OCI-LY1 (cell line): ENCODE results near the gene GAS2L1.

Experiments
- EZH2 ChIP-seq: fragments of 200-600 bp; sonication (generic), shearing (Covaris generic); IDR thresholded peaks from 2 replicates; pipeline ENCODE4 v1.8.0; 2017; ENCODE audit warnings: borderline replicate concordance, mixed run types, mild to moderate bottlenecking, antibody characterized with exemption, low read length, moderate library complexity, mixed read lengths
- TF ChIP-seq, protein P1 (sequence below): fragments of 200-600 bp; sonication (generic), shearing (Covaris generic); IDR thresholded peaks from 2 replicates; pipeline ENCODE4 v1.5.1; 2017; ENCODE audit warnings: mild to moderate bottlenecking, antibody characterized with exemption, low read length, moderate library complexity, mixed read lengths

DNA sequence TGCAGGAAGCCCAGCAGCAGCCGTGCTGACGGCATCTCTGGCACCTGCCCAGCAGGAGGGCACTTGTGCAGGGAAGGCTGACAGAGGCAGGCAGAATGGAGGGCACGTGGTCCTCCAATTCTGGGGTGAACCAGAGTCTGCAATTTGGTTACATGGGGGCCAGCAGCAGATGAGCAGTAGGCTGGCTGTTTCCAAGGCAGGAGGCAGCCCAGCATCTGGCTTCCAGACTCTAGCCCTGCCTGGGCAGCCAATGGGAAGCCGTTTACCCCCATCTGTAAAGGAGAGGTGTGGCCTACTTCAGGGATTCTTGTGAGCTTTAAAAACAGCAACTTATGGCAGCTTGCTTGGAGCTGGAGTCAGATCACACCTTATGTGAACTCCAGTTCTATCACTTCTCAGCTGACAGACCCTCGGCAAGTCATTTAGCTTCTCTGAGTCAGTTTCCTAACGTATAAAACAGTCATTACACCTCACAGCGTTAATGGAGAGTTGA lies 36.9 kb downstream of the GAS2L1 start:
- TF ChIP-seq, protein P1, sequence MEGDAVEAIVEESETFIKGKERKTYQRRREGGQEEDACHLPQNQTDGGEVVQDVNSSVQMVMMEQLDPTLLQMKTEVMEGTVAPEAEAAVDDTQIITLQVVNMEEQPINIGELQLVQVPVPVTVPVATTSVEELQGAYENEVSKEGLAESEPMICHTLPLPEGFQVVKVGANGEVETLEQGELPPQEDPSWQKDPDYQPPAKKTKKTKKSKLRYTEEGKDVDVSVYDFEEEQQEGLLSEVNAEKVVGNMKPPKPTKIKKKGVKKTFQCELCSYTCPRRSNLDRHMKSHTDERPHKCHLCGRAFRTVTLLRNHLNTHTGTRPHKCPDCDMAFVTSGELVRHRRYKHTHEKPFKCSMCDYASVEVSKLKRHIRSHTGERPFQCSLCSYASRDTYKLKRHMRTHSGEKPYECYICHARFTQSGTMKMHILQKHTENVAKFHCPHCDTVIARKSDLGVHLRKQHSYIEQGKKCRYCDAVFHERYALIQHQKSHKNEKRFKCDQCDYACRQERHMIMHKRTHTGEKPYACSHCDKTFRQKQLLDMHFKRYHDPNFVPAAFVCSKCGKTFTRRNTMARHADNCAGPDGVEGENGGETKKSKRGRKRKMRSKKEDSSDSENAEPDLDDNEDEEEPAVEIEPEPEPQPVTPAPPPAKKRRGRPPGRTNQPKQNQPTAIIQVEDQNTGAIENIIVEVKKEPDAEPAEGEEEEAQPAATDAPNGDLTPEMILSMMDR: no peak
- TF ChIP-seq EZH2: no peak
